Fibroblast of mammary gland (primary cell): Measurements from ENCODE around the gene MZB1.
"Not testable (repeated sequence)": the region's sequence is repeated elsewhere in the genome, so short reads cannot be mapped to it uniquely, and the experiment has no call there.

ENCODE experiments used
- DNase-seq: peaks from one replicate; pipeline ENCODE4 v3.0.0-alpha.2; 2010; ENCODE audit warnings: low read depth
- H3K4me3 ChIP-seq: 2 replicates; pipeline ENCODE4 v1.5.1; 2011; ENCODE audit warnings: low read depth, mild to moderate bottlenecking, low read length, moderate library complexity; ENCODE audit not compliant: control insufficient read depth
- CTCF ChIP-seq: conservative IDR thresholded peaks from 2 replicates; pipeline ENCODE4 v1.5.1; 2011; ENCODE audit warnings: low read depth, low read length, inconsistent platforms; ENCODE audit not compliant: control insufficient read depth, insufficient read depth

The MZB1 gene

DNA sequence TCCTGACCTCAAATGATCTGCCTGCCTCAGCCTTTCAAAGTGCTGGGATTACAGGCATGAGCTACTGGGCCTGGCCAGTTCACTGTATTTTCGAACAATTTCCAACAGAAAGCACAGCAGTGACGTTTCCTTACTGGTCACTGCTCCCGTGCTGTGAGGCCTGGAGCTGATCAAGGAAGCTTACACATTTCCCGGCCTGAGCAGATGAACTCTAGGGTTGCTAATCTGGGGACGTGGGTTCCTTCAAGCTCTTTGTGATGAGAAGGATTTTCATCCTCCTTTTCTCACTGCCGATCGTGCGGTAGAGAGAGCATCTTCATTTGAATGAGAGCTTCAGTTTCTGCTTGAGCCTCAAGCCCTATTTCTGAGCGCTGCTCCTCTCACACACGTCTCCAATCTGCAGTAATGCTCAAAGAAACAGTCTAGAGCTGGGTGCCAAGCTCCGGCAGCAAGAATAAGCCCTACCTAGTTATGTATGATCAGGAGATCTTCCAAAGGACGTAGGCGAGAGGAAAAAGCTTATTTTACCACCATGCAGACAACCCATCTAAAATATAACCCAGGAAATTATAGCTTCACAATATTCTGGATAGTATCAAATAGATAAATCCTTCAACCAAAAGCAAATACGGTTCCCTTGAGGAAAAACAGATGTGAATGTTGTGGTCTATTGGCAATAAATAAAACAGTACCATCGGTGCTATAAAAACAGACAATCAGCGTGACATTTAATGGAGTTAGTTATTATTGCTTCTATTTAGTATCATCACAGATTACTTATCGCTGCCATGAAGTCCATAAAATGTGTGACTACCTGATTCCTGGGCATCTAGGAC, 21.5 kb upstream of the MZB1 start:
- DNase-seq: peak; percentile 76
- H3K4me3 ChIP-seq: no peak overlapping the region
- TF ChIP-seq CTCF: no peak

DNA sequence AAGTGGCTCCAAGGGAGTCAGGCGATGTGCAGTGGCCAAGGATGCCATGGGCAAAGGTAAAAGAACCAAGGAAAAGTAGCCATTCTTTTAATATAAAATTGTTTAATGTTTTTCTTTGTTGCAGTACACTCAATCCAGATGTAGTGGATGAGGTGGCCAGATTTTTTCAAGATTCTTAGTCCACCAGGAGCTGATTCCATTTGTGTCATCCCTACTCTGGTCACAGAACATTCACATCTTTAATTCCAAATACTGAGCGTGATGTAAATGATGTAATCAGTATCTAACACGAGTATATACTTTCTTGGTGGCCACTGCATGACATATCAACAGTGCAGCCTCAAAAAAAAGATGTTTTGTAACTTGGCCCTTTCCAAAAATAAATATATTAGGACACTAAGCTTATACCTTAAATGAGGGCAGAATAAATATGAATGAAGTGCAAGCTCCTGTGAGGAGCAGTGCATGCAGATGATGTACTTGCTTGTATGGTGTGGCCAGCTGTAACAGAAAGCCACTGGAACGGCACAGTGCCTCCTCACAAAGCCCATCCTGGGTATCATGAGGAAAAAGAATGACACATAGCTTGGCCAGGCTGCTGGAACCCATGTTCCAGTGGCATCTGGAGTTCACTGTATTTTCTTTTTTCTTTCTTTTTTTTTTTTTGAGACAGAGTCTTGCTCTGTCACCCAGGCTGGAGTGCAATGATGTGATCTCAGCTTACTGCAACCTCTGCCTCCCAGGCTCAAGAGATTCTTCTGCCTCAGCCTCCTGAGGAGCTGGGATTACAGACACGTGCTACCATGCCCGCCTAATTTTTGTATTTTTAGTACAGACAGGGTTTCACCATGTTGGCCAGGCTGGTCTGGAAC, 20.6 kb upstream of the MZB1 start:
- H3K4me3 ChIP-seq: no peak overlapping the region
- no peak for TF ChIP-seq CTCF
- DNase-seq: no peak

DNA sequence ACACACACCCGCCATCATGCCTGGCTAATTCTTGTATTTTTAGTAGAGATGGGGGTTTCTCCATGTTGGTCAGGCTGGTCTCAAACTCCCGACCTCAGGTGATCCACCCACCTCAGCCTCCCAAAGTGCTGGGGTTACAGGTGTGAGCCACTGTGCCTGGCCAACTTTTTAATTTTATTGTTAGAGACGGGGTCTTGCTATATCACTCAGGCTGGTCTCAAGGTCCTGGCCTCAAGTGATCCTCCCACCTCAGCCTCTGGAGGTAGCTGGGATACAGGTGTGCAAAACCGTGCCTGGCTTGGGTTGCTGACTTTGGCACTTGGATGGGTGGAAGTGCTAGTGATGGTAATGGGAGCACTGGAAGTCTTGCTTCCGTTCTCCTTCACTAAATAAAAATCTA, 19.4 kb upstream of the MZB1 start:
- not testable (repeated sequence) for H3K4me3 ChIP-seq, DNase-seq

- H3K4me3 ChIP-seq: no peak overlapping the region
- no peak for TF ChIP-seq CTCF
These were observed 18.5 kb upstream of the MZB1 start for GRCh38 chr5:139408191-139408590.

DNA sequence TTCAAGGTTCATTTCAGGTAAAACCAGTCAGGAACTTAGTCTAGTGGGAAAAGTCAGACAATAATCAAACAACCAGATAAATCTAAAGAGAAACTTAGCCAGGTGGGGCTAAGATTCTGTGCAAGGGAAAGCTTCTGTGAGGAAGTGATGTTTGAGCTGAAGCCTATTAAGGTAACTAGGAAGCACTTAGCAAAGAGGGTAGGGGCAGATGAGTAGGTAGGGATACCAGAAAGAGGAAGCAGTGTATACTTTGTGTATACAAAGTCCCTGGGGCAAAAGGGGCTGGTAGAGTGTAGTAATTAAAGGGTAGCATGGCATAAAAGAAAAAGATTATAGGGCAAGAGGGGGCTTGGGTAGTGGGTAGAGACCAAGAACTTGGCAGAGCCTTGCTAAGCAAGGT, 17.8 kb upstream of the MZB1 start:
- DNase-seq: no peak
- TF ChIP-seq CTCF: no peak
- H3K4me3 ChIP-seq: no peak overlapping the region

More at GRCh38 chr5:139408191-139408590, 18.5 kb upstream of the MZB1 start:
- DNase-seq: no peak

DNA sequence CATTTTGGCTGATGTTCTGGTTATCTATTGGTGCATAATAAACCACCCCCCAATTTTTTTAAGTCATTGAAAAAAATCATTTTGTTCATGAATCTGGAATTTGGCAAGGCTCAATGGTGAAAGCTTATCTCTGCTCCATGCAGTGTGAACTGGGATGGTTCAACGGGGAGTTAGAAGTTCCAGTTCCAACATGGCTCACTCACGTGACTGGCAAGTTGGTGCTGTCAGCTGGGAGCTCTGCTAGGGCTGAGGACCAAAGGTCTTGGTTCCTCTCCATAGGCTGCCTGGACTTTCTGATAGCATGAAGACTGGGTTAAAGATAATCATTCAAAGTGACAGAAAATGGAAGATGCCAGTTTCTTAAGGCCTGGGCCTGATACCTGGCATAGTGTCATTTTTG, 17.2 kb upstream of the MZB1 start:
- no peak for DNase-seq
- no peak overlapping the region for H3K4me3 ChIP-seq
- no peak for TF ChIP-seq CTCF

DNA sequence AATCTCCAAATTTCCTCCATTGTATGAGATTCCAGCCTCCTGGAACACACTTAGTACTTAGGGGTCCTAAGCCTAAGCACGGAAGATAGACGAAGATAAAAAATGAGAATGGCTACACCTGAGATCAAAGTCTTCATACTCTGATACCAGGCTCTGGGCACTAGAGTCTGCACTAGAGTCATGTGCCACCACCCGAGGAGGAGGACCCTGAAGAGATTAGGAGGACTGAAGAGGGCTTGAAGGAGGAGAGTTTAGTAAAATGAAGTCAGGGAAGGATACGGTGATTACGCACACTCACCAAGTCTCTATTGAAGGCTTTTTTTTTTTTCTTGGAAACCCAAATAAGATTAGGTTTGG, 14.7 kb upstream of the MZB1 start:
- peak overlapping the region; percentile 63 for H3K4me3 ChIP-seq
- no peak for DNase-seq
- no peak for TF ChIP-seq CTCF
